GM21737 (cell line): Measurements from ENCODE around the gene IRF8.
"Not testable (repeated sequence)": the region's sequence is repeated elsewhere in the genome, so short reads cannot be mapped to it uniquely, and the experiment has no call there.

Source experiments
- ATAC-seq: cut with Tn5 transposase; IDR thresholded peaks from one replicate; pipeline ENCODE4 v1.9.1; 2021; ENCODE audit warnings: mild to moderate bottlenecking, moderate library complexity; ENCODE audit not compliant: unreplicated experiment

IRF8 gene

GRCh38 chr16:85867189-85867588 is 31.8 kb upstream of the IRF8 start:
- ATAC-seq: no peak

- ATAC-seq: no peak
Measured at GRCh38 chr16:85868495-85868894, 30.5 kb upstream of the IRF8 start.

- no peak for ATAC-seq
Measured at GRCh38 chr16:85869206-85869605, 29.8 kb upstream of the IRF8 start.

GRCh38 chr16:85869785-85870558 is 29.0 kb upstream of the IRF8 start:
- ATAC-seq: no peak

- ATAC-seq: no peak
Measured at GRCh38 chr16:85871756-85872155, 27.2 kb upstream of the IRF8 start.

- no peak for ATAC-seq
Measured at GRCh38 chr16:85872734-85873133, 26.2 kb upstream of the IRF8 start.

- ATAC-seq: no peak
Measured at GRCh38 chr16:85873153-85873552, 25.8 kb upstream of the IRF8 start.

GRCh38 chr16:85874031-85874430 is 24.9 kb upstream of the IRF8 start:
- ATAC-seq: not testable (repeated sequence)

- no peak for ATAC-seq
Measured at GRCh38 chr16:85878407-85878806, 20.6 kb upstream of the IRF8 start.

- ATAC-seq: no peak
Measured at GRCh38 chr16:85878875-85879274, 20.1 kb upstream of the IRF8 start.

- no peak for ATAC-seq
Measured at GRCh38 chr16:85879549-85879948, 19.4 kb upstream of the IRF8 start.

- ATAC-seq: no peak
Measured at GRCh38 chr16:85879975-85880831, 18.8 kb upstream of the IRF8 start.

- no peak for ATAC-seq
Measured at GRCh38 chr16:85880861-85881260, 18.1 kb upstream of the IRF8 start.

GRCh38 chr16:85881436-85881835 is 17.5 kb upstream of the IRF8 start:
- ATAC-seq: no peak

GRCh38 chr16:85882181-85882810 is 16.7 kb upstream of the IRF8 start:
- no peak for ATAC-seq

- no peak for ATAC-seq
Measured at GRCh38 chr16:85883813-85884212, 15.1 kb upstream of the IRF8 start.

GRCh38 chr16:85884808-85885463 is 14.0 kb upstream of the IRF8 start:
- no peak for ATAC-seq

GRCh38 chr16:85885537-85885936 is 13.4 kb upstream of the IRF8 start:
- ATAC-seq: no peak

GRCh38 chr16:85888405-85889331 is 10.3 kb upstream of the IRF8 start:
- peak; percentile 90 for ATAC-seq
